Prostate gland (tissue), 2 donors: ENCODE data around the gene HEXA.

Experiments used
- CTCF ChIP-seq, 4 experiments: fragments of 200-600 bp in 2 of 4; fragments of 450-650 bp in 2 of 4; sonication (generic) in 2 of 4; IDR thresholded peaks; 1 replicate in 3 of 4; 2 replicates in 1 of 4; pipeline ENCODE4 v1.5.1; 2016 to 2019; ENCODE audit warnings: antibody characterized with exemption in 4 of 4, mild to moderate bottlenecking in 2 of 4, moderate library complexity in 2 of 4
- POLR2A ChIP-seq: fragments of 450-650 bp; IDR thresholded peaks from one replicate; pipeline ENCODE4 v1.6.1; 2016; ENCODE audit warnings: antibody characterized with exemption, mild to moderate bottlenecking

GRCh38 chr15:72423256-72423655 lies 47.4 kb upstream of the HEXA start:
- TF ChIP-seq POLR2A (no peak), CTCF (IDR thresholded peaks at IDR 0.05) (no peak)
